ENCODE data around the gene IPO13.

The IPO13 gene

DNA sequence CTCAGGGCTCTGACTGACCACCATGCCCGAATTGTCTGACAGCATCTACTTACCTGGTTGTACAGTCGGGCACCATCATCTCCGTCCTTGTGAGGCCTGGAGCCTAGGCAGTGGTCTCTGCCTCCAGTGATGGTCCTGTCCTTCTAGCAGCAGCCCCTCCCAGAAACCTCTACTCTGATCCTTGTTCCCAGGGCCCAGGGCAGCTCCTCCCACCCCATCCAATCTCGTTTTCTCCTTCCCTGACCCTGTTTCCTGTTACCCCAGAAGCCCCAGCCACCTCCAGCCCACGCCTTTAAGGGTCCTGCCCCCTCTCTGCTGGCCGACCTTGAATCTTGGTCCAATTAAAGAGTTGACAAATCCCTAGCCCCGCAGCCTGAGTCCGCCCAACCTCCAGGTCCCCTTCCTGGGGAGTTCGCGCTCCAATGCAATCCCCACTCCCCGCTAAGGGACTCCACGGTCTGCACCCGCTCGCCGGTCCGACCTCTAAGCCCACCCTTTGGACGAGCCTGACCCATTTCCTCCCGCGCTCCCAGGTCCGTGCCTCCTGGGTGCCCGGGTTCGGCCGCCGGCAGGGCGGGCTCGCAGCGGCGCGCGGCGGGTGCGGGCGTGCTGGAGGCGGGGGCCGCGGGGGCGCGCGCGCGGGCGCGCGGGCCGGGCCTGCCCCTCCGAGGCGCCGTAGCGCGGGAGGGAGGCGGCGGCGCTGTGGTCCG, 32.0 kb downstream of the IPO13 start, which contains the start of gene B4GALT2:
Gene B4GALT2 (plus strand): TSS at position 660 of the 710 bp plus-strand sequence. CDS start 1,951 bp downstream, outside the sequence.
- no peak for DNase-seq (ENCODE audit: low spot score)

DNA sequence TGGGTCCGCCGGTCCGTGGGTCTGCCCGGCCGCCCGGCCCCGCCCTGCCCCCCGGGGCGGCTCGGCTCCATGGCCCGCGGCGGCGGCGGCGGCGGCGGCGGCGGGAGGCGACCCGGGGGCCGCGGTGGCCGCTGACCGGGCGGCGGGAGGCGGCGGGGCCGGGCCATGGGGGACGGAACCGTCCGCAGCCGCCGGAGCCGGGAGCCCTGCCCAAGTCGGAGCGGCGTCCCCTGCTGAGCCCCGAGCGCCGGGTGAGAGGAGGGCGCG, 32.4 kb downstream of the IPO13 start:
- Histone ChIP-seq H3K27ac (peak overlapping the region in 1 of 2 donors; percentile 82), H3K4me3 (peak overlapping the region; percentile 89)
- TF ChIP-seq, protein P1, sequence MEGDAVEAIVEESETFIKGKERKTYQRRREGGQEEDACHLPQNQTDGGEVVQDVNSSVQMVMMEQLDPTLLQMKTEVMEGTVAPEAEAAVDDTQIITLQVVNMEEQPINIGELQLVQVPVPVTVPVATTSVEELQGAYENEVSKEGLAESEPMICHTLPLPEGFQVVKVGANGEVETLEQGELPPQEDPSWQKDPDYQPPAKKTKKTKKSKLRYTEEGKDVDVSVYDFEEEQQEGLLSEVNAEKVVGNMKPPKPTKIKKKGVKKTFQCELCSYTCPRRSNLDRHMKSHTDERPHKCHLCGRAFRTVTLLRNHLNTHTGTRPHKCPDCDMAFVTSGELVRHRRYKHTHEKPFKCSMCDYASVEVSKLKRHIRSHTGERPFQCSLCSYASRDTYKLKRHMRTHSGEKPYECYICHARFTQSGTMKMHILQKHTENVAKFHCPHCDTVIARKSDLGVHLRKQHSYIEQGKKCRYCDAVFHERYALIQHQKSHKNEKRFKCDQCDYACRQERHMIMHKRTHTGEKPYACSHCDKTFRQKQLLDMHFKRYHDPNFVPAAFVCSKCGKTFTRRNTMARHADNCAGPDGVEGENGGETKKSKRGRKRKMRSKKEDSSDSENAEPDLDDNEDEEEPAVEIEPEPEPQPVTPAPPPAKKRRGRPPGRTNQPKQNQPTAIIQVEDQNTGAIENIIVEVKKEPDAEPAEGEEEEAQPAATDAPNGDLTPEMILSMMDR (IDR thresholded peaks at IDR 0.05), result no peak
- DNase-seq (ENCODE audit: low spot score), result no peak

More for the DNA sequence above, 32.0 kb downstream of the IPO13 start, which contains the start of gene B4GALT2:
- Histone ChIP-seq H3K4me3 (peak within 1 kb of the TSS; percentile 89), H3K27ac (peak within 1 kb of the TSS in 1 of 2 donors; percentile 82)
- TF ChIP-seq, protein P1 (IDR thresholded peaks at IDR 0.05), result no peak

DNA sequence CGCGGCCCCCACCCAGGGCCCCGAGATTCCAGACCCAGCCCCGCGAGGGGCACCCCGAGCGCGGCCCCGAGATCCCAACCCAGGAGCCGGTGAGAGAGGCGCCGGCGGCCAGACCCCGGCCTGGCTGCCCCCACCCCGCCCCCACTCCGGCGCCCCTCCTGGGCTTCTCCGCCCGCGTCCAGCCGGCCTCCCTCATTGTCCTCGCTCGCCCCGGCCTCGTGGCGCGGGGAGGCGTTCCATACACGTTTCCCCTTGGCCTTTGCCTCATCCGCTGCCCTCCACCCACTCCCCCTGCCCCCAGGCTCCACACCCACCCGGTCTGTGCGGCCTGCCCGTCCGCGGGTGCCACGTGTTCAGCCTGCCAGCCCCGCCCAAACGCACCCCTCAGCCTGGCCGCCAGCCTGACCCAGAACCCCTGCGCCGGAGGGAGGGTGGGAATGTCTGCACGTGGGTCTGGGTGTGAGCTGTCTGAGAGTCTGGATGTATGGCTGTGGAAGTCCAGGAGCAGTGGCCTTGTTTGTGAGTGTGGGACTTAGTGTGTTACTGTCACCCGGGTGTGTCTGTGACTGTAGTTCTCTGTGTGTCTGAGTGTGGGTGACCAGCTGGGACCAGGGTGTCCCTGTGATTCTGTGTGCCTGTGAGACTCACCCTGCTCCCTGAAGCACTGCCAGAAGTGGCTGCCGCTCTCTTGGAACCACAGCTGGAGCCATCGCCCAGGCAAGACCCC, 32.9 kb downstream of the IPO13 start:
- DNase-seq (ENCODE audit: low spot score), result no peak
- H3K4me3 ChIP-seq, result peak overlapping the region; percentile 89
- peak overlapping the region in 1 of 2 donors; percentile 82 for H3K27ac ChIP-seq

DNA sequence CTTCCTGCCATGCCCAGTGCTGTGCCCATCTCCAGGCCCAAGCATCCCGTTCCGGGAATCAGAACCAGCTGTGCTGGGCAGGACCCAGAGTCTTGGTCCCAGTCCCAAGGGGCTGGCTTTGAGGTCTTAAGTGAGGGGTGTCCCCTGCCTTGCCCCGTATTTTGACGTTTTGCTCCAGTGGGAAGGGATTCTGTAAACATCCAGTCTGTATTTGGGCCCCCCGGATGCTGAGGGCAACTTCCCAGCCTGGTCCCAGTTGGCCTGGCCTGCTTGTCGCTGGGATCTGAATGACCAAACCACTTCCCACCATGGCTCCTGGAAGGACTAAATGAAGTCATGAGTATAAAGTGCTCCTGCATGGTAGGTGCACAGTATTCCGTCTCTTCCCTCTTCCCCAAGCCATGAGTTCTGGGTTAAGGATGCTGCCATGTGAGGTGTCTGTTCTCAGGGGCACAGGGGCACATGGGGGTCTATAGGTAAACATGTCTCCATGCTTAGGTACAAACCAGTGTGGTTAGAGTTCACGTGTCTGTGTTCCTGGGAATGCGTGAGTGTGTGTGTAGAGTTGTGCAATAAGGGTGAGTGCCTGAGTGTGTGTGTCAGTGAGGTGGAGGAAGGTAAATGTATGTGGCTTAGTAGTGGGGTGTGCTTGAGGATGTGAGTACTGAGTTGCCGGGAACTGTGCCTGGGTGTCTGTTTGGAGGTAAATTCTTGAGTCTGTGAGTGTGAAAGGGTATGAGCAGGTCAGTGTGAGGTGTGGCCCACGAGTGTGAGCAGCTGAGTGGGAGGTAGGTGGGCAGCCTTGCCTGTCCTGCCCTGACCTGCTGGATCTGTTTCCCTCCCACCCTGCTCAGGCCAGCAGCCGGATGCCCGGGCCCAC, 33.7 kb downstream of the IPO13 start:
- DNase-seq (ENCODE audit: low spot score), result no peak
- peak overlapping the region; percentile 89 for H3K4me3 ChIP-seq
- peak overlapping the region in 1 of 2 donors; percentile 82 for H3K27ac ChIP-seq
- TF ChIP-seq, protein P1 (IDR thresholded peaks at IDR 0.05), result no peak

More for the DNA sequence above, 32.9 kb downstream of the IPO13 start:
- TF ChIP-seq, protein P1 (IDR thresholded peaks at IDR 0.05), result no peak

DNA sequence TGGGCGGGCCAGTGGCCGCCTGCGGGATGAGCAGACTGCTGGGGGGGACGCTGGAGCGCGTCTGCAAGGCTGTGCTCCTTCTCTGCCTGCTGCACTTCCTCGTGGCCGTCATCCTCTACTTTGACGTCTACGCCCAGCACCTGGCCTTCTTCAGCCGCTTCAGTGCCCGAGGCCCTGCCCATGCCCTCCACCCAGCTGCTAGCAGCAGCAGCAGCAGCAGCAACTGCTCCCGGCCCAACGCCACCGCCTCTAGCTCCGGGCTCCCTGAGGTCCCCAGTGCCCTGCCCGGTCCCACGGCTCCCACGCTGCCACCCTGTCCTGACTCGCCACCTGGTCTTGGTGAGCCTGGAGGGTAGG, 34.4 kb downstream of the IPO13 start:
- no peak for DNase-seq (ENCODE audit: low spot score)
- TF ChIP-seq, protein P1 (IDR thresholded peaks at IDR 0.05), result no peak
- Histone ChIP-seq H3K27ac (no peak overlapping the region), H3K4me3 (no peak overlapping the region)

DNA sequence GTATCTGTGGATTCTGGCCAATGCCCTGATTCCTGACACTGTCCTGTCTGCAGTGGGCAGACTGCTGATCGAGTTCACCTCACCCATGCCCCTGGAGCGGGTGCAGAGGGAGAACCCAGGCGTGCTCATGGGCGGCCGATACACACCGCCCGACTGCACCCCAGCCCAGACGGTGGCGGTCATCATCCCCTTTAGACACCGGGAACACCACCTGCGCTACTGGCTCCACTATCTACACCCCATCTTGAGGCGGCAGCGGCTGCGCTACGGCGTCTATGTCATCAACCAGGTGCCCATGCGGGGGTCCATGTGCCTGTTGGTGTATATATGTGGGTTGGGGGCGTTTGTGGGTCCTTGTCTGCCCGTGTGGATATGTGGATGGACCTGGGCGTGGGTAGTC, 34.9 kb downstream of the IPO13 start:
- Histone ChIP-seq H3K4me3 (no peak overlapping the region), H3K27ac (no peak overlapping the region)
- TF ChIP-seq, protein P1 (IDR thresholded peaks at IDR 0.05), result no peak
- no peak for DNase-seq (ENCODE audit: low spot score)

Data from coronary artery (tissue), 2 donors.